Dedifferentiated amniotic fluid mesenchymal stem cell (primary cell): ENCODE results near the gene EXOC3L1.

ENCODE experiments used
- DNase-seq: peaks from one replicate; pipeline ENCODE4 v3.0.0-alpha.2; 2016; ENCODE audit errors: extremely low spot score

Gene EXOC3L1

DNA sequence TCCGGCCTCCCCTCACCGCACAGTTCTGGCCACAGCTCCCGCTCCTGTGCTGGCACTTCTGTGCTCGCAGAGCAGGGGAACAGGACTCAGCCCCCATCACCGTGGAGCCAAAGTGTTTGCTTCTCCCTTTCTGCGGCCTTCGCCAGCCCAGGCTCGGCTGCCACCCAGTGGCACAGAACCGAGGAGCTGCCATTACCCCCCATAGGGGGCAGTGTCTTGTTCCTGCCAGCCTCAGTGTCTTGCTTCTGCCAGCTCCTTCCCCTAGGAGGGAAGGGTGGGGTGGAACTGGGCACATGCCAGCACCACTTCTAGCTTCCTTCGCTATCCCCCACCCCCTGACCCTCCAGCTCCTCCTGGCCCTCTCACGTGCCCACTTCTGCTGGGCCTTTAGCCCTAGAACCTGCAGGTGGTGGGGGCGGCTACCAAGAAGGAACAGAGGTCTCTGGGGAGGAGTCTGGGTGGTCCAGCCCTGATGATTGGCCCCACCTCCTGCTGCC, 8.3 kb upstream of the EXOC3L1 start:
- DNase-seq: no peak

DNA sequence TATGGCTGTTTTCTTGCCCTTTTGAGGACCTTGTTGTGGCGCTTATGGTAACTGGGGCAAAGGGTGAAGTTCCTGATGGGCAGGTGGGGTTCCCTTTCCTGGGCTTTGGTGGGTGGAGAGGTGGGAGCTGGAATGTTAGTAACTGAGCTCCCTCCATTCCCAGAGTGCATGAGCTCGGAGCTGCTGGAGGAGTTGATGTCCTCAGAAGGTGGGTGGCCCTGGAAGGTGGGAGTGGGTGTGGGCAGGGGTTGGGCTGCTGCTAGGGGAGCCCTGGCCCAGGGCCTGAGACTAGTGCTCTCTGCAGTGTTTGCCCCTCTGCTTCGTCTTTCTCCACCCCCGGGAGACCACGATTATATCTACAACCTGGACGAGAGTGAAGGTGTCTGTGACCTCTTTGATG, 7.8 kb upstream of the EXOC3L1 start:
- DNase-seq: no peak

DNA sequence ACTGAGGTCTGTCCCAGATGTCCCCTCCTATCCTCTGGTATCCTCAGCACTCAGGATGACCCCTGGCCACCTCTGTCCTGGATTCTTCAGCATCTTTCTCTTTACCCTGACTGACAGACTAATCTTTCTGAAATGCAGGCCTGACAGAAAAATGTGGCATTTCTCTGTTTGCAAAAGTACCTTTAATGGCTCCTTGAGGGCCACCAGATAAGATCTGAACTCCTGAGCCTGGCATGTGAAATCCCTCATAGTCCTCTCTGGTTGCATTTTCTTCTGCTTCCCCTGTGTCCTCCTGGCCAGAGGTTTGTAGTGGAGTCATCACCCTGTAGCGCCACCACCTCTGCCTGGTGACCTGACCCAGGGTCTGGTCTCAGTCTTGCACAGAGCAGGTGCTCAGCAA, 6.9 kb upstream of the EXOC3L1 start:
- no peak for DNase-seq

DNA sequence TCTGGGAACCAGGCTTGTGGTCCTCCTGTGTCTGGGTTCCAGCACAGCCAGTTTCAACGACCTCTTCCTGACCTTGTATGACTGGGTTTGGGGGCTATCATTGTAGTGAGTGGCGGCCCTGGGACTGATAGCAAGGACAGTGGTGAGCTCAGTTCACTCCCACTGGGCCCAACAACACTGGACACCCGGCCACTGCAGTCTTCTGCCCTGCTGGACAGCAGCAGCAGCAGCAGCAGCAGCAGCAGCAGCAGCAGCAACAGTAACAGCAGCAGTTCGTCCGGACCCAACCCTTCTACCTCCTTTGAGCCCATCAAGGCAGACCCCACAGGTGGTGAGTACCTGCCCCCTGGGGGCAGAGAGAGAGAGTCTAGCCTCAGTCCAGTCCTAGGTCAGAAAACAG, 5.7 kb upstream of the EXOC3L1 start:
- no peak for DNase-seq

DNA sequence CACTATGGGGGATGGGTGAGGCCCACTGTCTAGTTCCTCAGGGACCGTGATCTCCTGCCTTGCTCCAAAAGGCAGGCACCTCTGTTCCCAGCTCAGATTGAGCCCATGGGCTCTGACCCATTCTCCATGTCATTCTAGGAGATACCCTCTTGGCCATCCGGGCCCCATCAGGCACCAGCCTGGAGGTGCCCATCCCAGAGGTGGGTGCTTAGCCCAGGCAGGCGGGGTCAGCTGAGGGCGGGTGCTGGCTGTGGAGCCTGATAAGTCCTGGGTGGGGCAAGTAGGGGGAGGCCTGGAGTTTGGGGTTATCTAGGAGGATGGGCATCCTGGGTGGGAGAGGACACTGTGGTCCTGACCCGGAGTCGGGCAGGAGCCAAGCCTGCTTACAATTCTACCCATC, 4.3 kb upstream of the EXOC3L1 start:
- DNase-seq: no peak

DNA sequence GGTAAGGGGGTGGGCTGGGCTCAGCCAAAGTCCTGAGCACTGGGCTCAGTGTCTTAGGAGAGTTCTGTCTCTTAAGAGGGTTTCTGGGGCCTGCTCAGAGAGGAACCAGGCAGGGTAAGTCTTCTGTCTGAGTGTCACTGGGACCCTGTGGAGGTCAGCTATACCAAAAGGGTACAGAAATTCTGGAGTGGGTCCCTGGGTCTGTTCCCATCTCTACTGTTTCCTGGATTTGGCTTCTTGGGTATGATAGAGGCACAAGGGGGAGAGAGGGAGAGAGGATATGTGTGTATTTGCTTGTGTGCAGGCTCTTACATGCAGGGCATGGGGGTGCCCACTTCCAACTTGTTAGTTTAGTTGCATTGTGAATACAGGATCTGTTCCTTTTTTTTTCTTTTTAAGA, 3.6 kb upstream of the EXOC3L1 start:
- no peak for DNase-seq

DNA sequence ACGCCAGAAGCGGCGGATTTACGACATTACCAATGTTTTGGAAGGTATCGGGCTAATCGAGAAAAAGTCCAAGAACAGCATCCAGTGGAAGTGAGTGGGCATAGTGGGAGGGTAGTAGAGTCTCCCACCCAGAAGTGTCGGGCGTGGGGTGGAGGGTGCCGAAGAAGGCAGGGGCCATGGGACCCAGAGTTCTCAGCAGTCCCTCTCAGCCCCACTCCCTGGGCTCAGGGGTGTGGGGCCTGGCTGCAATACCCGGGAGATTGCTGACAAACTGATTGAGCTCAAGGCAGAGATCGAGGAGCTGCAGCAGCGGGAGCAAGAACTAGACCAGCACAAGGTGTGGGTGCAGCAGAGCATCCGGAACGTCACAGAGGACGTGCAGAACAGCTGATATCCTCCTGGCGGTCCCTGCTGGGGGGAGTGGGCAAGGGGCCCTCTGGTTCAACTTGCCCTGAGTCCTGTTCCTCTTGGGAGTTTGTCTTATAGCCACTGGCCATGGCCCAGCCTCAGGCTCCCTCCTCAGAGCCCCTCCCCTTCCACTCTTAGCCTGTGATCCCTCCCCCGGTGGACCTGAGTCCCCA, 2.9 kb upstream of the EXOC3L1 start:
- no peak for DNase-seq

DNA sequence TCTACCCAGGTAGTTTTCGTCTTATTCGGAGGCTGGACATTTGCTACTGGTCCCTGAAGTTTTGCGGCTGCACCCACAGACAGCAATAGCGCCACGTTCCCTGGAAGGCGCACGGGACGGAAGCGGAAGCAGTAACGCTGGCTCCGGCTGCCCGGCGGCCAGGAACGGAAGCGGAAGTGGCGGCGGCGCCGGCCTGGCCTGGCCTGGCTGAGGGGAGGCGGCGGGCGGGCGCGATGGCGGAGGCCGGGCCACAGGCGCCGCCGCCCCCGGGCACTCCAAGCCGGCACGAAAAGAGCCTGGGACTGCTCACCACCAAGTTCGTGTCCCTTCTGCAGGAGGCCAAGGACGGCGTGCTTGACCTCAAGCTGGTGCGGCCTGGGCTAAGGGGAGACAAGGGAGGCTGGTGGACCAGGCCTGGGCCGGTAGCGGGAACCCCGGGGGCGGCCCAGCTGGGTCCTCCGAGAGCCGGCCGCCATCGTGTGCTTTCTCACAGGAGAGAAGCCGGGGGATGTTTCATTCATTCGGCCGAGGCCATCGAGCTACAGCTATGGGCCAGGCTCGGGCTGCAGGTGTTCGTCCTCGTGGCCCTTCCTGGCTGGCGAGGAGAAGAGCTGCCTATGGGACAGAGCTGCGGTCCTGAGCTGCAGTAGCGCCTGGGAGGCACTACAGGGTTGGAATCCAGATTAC, 2.2 kb upstream of the EXOC3L1 start, which contains the start of gene E2F4:
Gene E2F4 (plus strand): TSS at position 161 of the 687 bp plus-strand sequence. CDS start 73 bp downstream, at position 234.
- DNase-seq: peak; percentile 87

DNA sequence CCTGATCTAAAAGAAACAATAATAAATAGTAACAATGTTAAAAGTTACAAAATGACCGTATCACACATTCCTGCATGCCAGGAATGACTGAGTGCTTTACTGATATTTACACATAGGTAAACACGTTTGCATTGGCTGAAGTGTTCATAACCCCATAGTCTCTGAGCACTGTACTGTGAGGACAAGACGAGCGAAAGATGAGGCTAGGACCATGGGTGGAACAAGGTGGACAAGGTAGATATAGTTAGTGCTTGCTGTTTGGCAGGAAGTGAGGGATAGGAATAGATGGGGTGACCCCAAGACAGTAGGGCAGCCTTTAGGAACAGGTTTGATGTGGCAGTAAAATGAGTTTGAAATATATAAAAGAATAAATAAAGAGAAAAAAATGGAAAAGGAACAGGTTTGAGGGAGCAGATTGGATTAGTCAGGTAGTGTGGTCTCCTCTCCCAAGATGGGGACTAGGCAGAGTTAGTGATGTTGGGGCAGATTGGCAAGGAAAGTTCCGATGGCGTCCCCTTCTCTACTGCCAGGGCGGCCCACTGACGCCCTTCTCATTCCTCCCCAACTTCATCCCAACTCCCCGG, 1.6 kb upstream of the EXOC3L1 start:
- DNase-seq: no peak

DNA sequence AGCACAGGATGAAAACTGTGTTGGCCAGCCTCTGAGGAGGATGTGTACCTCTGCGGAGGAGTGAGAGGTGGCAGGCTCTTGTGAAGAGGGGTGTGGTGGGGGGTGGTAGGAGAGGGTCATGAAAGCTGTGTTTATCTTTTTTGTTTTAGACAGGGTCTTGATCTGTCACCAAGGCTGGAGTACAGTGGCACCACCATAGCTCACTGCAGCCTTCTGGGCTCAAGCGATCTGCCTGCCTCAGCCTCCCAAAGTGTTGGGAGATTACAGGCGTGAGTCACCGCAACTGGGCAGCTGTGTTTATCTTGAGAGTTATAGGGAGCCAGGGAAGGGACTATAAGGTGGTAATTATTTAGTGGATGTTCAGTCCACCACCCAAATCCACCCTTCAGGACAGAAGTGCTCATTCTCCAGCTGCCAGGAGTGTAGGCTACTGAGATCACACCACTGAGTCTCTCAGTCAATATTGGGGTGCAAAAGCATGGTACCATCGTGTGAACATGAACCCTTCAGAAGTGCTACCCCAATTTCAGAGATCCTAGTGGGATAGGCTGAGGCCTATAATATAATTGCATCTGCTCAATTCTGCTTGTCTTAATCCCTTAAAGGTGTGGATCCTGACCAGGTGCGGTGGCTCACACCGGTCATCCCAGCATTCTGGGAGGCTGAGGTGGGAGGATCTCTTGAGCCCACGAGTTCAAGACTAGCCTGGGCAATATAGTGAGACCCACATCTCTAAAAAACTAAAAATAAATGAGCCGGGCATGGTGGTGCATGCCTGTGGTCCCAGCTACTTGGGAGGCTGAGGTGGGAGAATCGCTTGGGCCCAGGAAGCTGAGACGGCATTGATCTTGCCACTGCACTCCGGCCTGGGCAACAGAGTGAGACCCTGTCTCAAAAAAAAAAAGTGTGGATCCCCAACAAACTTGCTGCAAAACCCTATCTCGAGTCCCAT, 788 bp upstream of the EXOC3L1 start:
- no peak for DNase-seq

DNA sequence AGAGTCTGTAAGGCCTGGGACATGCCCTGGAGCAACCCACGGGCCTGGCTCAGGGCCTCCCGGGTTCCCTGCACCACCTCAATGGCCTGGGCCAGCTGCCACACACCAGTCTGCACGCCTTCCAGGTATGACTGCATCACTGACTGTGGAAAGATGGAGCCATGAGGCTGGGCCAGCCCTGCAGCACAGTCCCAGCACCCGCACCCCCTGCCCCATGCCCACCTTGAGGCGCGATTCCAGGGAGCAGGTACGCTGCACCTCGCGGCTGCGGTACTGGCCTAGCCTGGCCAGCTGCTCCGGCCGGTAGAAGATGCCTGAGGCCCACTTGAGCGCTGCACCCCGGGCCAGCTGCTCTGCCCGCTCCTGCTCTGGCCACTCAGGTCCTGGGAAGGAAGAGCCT, 1.1 kb downstream of the EXOC3L1 start:
- DNase-seq: no peak

DNA sequence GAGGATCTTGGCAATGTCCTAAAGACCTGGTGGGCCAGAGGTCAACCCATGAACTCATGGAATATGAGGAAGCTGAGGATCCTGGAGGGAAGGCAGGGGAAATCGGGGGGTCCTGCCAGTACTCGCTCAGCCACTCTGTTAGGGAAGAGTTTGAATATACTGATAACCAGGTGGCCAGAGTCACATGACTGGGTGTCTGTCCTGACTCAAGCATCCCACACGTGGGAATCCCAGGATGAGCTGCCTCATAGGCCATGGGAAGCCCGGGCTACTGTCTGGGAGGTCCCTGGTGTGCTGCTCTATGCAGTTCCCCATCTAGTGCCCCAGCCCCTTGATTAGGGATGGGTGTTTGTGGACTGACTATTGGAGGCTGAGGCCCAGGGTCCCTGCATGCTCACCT, 1.6 kb downstream of the EXOC3L1 start:
- DNase-seq: no peak

DNA sequence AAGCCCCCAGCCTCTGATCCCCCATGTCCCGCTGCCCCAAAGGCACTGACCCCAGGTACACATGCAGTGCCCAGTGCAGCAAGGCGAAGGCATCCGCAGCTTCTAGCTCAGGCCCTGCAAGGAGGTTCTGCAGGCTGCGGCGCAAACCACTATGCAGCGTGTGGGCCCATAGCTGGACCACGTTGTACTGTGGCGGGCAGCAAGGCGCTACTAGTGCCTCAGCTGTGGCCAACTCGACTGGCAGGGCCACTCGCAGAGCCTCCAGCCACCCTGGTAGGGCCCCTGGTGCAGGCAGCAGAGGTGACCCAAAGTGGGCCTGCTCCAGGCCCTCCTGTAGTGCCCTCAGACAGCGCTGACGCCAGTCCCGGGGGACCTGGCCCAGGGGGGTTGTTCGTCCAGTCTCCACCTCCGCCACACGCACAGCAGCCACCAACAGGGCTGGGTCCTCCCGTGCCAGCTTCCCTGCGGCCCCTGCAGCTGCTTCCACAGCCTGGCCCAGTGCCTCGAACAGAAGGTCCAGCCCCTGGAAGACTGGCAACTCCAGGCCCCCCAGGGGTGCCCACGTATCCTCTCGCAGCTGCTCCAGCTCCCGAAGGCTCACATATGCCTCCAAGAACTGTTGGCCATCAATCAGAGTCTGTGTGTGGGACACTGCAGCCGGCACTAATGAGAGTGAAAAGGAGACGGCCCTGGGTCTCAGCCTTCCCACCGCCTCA, 2.6 kb downstream of the EXOC3L1 start:
- no peak for DNase-seq

DNA sequence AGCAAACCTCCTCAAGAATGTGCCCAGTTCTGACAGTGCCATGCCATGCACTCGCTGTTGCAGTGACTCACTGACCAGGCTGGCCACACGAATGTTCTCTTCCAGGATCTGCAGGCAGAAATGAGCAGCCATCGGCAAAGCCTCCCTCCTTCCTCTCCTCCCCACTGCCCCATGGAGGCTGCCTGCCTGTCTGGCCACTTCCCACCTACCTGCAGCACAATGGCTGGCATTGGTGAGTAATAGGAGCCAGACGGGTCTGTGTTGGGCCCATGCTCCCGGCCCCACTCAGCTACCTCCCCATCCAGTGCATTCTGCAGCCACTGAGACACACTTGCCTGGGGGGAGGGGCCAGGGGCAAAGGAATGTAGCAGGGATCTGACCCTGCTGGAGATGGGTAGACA, 3.4 kb downstream of the EXOC3L1 start:
- DNase-seq: no peak

DNA sequence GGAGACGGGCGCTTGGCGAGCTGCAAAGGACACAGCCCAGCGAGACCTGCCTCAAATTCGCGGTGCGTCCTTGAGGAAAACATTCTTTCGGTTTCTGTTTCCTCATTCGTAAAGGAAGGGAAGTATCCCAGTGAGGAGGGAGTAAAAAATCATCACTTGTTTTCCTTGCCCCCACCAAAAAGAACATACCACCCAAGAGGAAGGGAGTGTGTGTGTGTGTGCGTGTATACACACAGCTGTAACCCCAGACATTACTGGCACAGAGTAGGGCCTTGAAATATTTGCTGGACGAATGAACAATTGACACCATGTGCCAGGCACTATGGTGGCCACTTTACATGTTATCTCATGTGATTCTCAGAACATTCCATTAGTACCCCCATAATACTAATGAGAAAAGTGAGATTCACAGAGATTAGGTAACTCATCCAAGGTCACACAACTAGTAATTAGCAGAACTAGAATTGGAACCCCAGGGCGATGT, 4.2 kb downstream of the EXOC3L1 start:
- no peak for DNase-seq

DNA sequence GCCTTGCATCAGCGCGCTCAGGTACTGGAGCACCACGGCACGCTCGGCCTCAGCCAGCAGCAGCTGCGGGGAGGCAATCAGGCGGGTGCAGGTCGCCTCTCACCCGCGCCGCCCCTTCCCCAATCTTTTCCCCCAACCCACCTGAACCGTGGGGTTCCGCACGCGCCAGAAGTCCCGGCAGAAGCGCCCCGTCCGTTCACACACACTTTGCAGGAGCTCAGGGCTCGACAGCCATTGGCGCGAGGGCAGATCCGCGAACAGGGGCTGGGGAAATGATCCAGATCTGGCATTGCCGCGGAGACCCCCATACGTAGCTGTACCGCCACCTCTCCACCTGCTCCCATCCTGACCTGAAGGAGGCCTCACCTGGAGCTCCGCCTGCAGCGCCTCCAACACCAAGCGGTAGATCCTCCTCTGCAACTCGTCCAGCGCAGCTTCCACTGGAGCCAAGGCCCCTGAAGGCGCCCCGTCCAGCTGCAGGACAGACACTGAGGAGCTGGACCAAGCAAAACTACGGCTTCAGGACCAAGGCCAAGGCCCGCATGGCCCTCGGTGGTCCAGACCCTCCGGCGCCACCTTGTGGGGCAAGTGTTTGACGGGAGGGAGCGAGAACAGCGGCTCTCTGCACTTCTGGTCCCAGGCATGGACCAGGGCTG, 4.8 kb downstream of the EXOC3L1 start:
- peak; percentile 79 for DNase-seq

DNA sequence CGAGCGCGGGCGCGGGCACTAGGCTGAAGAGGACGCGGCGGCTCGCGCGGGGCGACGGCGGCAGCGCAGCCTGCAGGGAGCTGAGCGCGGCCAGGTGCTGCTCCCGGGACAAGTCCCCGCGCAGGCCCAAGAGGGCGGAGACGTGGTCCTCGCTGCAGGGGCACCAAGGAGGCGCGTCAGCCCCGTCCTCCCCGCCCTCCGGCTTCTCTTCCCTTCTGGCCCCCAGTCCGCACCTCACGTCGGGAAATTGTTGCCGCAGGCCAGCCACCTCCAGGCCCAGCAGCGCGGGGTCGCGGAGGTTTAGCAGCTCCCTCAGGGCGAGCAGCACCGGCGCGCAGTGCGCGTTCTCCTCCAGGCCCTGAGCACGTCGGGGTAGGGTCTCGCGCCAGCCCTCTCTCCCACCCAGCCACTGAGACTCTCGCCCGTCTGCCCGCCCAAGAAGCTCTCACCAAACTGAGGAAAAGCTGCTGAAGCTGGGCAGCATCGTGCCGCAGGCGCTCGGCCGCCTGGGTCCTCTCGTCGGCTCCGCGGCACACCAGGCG, 5.4 kb downstream of the EXOC3L1 start:
- no peak for DNase-seq

DNA sequence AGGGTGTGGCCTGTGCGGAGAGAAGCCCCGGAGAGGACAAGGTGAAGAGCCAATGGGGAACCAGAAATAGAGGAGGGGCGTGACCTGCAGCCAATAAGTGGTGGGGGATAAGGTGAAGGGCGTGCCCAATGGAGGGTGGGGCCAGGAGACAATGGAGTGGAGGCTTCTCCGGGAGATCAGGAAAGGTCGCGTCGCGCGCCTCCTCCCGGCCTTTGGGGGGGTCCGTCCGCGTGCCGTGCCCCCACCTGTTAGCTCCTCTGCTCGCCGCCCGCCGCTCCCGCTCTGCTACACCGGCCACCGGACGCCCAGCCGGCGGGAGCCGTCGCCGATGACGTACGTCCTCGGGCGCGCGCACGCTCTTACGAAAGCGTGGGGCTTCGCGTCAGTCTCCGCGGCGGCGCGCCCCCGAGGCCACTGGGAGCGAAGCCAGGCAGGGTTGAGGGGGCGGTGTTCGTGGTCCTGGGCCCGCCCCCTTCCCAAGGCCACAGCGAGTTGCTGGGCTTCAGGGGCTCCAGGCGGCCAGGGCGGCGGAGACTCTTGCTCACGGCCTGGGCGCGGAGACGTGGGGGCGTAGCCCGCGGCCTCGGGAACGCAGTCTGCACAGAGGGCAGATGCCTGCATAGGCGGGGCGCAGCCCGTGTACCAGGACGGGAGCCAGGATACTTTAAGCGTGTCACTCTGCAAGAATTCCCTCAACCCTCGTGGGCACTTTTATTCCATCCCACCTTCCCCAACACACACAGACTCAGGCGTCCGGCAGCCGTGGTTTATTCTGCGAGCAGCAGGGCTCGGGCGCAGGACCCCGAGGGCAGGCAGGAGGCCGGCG, 6.1 kb downstream of the EXOC3L1 start, which contains the start of gene MATCAP1:
Gene MATCAP1 (minus strand): TSS at position 337 of the 826 bp plus-strand sequence. CDS start 3,353 bp downstream, outside the sequence.
- DNase-seq: peak; percentile 95

DNA sequence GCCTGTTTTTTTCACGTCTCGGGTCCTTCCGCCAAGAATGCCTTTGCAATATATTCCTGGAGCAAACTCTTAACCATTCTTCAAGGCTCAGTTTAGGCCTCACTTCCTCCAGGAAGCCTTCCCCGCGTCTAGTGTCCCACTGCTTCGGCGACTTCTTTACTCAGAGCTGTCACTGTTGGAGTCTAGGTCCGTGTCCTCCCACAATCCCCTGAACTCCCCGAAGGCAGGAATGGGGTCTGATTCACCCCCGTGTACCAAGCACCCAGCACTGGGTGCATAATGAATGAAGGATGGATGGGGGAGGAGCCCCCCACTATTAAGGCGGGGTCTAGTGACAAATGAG, 6.7 kb downstream of the EXOC3L1 start:
- DNase-seq: no peak

DNA sequence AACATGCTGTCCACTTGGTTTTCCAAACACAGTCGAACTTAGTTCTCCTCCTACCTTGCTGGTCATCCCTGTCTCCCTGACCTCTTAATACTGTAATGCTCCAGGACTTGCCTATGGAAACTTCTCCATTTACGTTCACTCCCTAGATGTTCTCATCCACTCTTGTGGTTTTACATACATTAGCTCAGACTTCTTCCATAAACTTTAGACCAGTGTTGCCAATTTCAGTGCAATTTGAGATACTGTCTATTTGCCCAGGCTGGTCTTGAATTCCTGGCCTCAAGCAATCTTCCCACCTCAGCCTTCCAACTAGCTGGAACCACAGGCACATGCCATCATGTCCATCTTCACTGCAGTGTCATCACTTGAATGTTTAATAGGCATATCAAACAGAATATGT, 7.6 kb downstream of the EXOC3L1 start:
- DNase-seq: no peak
